ENCODE results near the gene MAST2. TPM values are rescaled to one million over a fixed set of nuclear protein-coding genes. Genes with fewer than 3 reads are reported as not detected.
A peak's percentile ranks its signal among the peaks of the same experiment; 100 is the strongest.

MAST2 gene
- total and polyA plus RNA-seq, 2 of the 4 experiments (the other 2 are of a cell fraction) = 14.2 to 41.0 TPM

DNA sequence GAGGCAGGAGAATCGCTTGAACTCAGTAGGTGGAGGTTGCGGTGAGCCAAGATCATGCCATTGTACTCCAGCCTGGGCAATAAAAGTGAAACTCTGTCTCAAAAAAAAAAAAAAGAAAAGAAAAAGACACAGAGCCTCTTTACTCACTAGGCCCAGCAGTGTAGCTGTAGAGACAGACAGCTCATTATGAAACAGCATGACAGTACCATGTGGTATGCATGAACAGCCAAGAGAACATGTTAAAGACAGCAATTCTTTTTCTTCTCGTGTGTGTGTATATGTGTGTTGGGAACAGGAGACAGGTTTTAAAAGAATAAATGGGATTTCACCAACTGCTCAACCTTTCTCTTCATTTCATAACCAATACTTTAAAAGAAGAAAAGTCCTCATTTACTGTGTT, 210.2 kb downstream of the MAST2 start:
- intact Hi-C loops (cut with micrococcal nuclease) (no loop called here), in situ Hi-C loops (cut with MboI; ENCODE audit: low sequenced_read_pairs) (no loop called here), dilution Hi-C loops (cut with HindIII; ENCODE audit: low sequenced_read_pairs, unreplicated experiment) (no loop called here)
- Histone ChIP-seq H3K79me1 (ENCODE audit: low read depth in 1 of 2, low read length in 2 of 2) (no peaks in the 10 kb centered on the region), H4K91ac (ENCODE audit: insufficient read depth, low read depth, low read length) (no peak overlapping the region), H3K27me3 (ENCODE audit: control insufficient read depth, insufficient read depth, low read length) (no peaks in the 10 kb centered on the region), H3K23ac (ENCODE audit: low read depth, low read length) (no peak overlapping the region), H3K4ac (ENCODE audit: low read depth, low read length) (no peak overlapping the region), H2BK120ac (ENCODE audit: low read depth, low read length) (no peak overlapping the region), H3K36me3 (ENCODE audit: control insufficient read depth, insufficient read depth, low read length) (peaks cover 13% of the 10 kb centered on the region), H4K8ac (ENCODE audit: low read depth in 2 of 2, low read length in 2 of 2) (no peak overlapping the region), H3K4me2 (ENCODE audit: low read depth, low read length) (no peak overlapping the region), H2AK5ac (ENCODE audit: low read depth, low read length) (no peak overlapping the region), H3K9ac (ENCODE audit: low read depth, low read length) (no peak overlapping the region), H3K14ac (replicated peaks; ENCODE audit: low read depth, low read length) (no peak overlapping the region), H4K5ac (ENCODE audit: low read depth, low read length) (no peak overlapping the region), H3K9me1 (ENCODE audit: insufficient read depth, low read length) (peaks cover 7% of the 10 kb centered on the region; the same call in 1 of the 2 replicates), H3K4me3 (ENCODE audit: insufficient read depth, low read depth, low read length) (no peak overlapping the region), H2BK5ac (ENCODE audit: low read depth, low read length, poor library complexity, severe bottlenecking) (no peak overlapping the region), H4K20me1 (ENCODE audit: insufficient read depth, low read length) (no peaks in the 10 kb centered on the region), H2BK20ac (ENCODE audit: low read depth, low read length) (no peak overlapping the region), H3K18ac (ENCODE audit: low read depth, low read length) (no peak overlapping the region), H3K4me1 (ENCODE audit: control insufficient read depth, insufficient read depth, low read length) (no peaks in the 10 kb centered on the region), H3K9me3 (ENCODE audit: control insufficient read depth, insufficient read depth, low read length) (no peaks in the 10 kb centered on the region), H3K56ac (ENCODE audit: extremely low read depth, insufficient read depth, low read length) (no peak overlapping the region), H2AFZ (replicated peaks; ENCODE audit: low read length, poor library complexity) (no peak overlapping the region), H2AK9ac (replicated peaks; ENCODE audit: low read depth, low read length, poor library complexity) (no peak overlapping the region), H3K27ac (ENCODE audit: insufficient read depth, low read length) (no peak overlapping the region), H2BK15ac (ENCODE audit: low read depth, low read length) (no peak overlapping the region)
- ATAC-seq (ENCODE audit: low read depth) (no peak), DNase-seq (peak; percentile 37)
- TF ChIP-seq FOS (IDR thresholded peaks at IDR 0.05; ENCODE audit: low read depth, low read length) (no peak), MXI1 (IDR thresholded peaks at IDR 0.05; ENCODE audit: borderline replicate concordance, low read depth, low read length) (no peak), SMC3 (IDR thresholded peaks at IDR 0.05; ENCODE audit: low read depth, low read length) (no peak), MAFK (IDR thresholded peaks at IDR 0.05; ENCODE audit: low read depth, low read length) (no peak)
- ChIA-PET CTCF (interaction anchor here (0.7 kb wide), 1 partner anchor 24 kb away, joined by 3 read pairs; no protein-coding TSS in a partner anchor), POLR2A (ENCODE audit: unreplicated experiment) (no interaction called here)
- BruUV-seq (replicated peaks) = no TSS peak
- no CpG with 5 or more reads among the region's 3 CpGs for WGBS, 2 experiments (ENCODE audit: extremely low coverage in 2 of 2, insufficient read length in 1 of 2)

Measured in IMR-90 (cell line).